ENCODE measurements around the gene AFM.

Gene AFM

DNA sequence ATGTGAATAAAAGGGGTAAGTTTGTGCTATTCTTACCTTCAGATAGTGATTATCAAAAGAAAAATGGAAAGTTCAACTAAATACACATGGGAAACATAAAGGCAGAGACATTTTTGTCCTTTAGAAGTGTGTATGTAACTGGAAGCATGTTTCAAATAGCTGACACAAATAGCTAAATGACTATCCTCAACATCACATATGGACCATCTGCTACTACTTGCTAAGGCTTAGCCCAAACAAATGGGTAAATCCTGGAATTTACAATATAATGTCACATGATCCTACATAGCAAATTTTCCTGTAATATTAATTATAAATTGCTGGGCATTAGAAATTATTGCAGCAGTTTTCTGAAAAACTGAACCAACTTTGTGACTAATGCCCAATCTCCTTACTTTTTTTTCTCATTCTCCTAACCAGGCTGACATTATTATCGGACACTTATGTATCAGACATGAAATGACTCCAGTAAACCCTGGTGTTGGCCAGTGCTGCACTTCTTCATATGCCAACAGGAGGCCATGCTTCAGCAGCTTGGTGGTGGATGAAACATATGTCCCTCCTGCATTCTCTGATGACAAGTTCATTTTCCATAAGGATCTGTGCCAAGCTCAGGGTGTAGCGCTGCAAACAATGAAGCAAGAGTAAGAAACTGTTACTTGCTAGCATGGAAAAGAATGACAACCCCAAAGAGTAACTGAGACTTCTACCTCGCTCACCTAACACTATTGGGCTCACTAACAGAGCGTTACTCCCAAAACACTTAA lies 29.4 kb upstream of the AFM start:
- DNase-seq, result peak; percentile 51

DNA sequence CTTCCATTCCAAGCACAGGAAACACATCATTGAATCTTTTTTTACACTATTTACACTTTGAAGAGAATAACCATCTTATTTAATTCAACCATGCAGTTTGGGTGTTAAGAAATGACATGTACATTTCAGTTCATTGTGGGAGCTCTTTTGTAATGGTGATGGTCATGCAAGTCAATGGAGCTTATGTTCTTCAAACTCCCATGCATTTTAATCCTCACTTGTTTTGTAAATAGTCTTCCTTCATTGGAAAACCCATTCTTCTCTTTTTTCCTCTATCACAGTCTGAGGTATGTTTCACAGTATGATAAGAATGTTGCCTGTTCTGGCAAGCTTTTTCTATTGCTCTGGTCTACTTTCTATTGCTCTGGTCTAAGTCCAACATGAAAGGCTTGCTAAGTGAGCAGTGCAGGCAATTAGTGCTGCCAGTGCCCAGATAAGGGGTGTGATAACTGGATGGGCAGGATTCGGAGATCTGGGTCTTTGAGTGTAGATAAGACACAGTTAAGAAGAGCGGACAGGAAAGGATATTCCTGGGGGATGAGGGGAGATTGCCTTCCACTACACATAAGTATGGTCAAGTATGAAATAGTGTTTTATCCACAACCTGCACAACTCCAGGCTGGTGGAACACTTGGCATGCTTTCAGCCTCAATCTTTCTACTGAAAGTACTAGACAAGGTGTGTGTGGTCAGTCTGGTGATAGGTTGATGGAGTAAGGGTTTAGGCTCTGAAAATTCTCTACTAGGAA lies 28.4 kb upstream of the AFM start:
- no peak for DNase-seq

DNA sequence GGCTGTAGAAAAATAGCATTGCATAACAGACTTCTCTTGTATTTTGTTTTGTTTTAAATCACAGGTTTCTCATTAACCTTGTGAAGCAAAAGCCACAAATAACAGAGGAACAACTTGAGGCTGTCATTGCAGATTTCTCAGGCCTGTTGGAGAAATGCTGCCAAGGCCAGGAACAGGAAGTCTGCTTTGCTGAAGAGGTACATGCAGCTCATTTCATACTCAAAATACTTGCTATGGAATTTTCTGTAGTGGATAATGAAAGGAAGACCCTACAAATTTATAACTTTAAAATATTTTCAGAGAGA lies 27.9 kb upstream of the AFM start:
- DNase-seq, result peak; percentile 0

DNA sequence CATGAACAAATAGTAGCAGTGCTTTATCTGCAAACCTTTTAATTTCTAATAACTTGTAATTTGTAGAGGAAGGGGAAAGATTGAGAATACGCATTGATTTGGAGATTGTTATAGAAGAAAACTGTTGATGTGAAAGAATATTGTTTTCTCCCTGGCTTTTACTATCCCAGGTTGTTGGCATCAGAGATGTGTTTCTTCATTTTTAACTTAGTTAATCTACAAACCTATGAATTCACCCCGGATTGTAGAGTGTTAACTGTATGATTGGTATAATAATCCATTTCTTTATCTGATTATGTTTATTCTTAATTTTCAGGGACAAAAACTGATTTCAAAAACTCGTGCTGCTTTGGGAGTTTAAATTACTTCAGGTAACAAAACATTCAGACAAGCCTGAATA lies 26.6 kb upstream of the AFM start:
- DNase-seq, result no peak

DNA sequence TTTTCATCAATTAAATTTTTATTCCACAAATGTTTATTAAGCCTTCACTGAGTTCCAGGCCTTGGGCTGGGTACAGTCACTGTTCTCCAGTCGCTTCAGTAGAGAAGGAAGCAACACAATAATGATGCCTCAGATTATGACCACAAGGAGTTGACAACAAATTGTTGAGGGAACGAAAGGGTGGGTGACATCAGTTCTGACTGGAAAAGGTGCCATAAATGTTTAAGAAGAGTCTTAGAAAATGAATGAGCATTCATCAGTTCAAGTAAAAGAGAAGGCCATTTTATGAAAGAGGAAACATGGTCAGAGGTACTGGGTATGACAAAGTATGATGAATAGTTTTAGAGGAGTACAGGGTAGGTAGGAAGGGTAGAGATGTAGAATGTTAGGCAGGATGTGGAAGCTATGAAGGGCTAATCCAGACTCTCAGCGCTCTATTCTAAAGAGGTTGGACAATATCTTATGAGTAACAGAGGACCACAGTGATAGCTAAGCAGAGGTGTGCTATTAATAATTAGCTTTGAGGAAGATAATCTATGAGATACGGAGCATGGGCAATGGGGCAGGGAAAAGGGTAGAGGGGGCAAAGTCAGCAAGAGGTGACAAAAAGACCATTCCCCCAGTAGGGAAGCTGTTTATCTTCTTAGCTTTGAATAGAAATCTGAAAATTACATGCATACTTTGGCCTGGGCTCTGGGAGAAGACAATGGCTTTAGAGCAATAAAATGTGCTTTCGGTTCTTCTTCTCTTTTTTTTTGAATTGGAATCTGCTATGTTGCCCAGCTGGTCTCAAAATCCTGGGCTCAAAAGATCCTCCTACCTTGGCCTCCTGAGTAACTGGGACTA lies 25.1 kb upstream of the AFM start:
- no peak for DNase-seq

DNA sequence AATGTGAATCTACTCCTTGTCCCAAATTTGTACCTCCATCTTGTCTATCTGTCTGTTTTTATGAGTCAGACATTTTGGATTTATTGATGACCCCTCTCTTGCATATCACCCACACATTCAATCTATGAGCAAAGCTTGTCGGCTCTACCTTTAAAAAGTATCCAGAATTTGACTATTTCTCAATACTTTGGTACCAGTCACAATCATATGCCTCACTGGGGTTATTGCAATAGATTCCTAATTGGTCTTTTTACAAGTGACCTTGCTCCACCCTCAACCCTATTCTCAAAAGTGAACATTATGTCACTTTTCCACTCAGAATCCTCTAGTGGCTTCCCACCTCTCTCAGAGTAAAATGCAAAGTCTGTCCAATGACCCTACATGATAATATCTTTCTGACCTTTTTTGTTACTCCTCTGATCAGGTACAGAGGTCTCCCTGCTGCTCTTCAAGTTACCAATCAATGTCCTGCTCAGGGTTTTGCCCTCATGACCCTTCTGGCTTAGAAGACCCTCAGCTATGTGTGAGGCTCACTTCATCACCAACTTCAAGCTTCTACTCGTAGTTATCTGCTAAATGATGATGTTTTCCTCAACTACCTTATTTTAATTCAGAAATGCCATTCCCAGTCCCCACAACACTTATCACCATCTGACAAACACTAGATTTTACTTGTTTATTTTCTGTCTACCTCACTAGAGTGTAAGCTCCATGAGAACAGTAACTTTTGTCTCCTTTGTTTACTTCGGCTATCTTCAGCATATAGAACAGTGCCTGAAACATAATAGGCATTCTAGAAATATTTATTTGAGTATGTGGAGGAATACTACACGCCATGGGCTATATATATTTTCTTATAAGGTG lies 23.1 kb upstream of the AFM start:
- DNase-seq, result no peak

DNA sequence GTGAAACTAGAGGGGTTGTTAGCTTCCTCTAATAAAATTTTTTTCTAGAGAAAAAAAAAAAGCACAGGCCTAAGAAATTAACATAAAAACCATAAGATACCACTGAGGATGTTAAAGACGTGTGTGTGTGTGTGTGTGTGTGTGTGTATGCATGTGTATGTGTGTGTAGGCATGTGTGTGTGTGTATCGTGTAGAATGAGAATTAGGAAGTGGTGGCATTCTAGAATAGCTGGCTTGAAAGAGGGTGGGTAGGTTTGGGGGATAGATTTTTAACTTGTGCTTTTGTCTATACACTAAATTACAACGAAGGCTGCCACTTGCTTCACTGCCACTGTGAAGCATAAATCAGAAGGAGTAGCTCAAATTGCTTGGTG lies 22.5 kb upstream of the AFM start:
- DNase-seq, result no peak

DNA sequence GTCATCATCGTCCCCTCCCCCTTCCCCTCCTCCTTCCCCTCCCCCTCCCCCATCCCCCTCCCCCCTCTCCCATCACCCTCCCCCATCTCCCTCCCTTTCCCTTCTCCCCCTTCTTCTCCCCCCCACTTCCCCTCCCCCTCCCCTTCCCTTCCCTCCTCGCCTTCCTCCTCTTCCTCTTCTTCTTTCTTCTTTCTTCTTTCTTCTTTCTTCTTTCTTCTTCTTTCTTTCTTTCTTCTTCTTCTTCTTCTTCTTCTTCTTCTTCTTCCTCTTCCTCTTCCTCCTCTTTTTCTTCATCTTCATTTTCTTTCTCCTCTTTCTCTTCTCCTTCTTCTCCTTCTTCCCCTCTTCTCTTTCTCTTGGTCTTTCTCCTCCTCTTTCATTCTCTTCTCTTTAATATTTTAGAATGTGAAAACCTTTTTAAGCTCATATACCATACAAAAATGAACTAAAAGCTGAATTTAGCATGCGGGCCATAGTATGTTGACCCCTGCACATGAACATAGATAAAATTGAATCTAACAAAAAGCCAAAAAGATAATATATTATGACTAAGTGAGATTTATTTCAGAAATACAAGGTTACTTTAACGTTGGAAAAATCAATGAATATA lies 20.5 kb upstream of the AFM start:
- no peak for DNase-seq

DNA sequence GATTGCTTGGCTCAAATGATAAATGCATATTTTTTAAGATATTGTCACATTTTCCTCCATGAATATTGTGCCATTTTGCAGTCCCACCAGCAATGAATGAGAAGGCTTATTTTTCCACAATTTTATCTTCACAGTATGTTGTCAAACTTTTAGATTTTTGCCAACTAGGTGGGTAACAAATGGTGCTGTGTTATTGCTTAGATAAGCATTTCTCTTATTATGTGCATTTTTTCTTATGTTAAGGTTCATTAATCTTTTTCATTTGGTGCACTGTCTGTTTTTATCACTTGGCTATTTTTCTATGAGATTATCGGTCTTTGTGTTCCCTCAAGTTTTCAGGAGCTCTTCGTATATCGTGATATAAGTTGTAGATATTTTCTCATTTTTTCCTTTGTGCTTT lies 13.4 kb upstream of the AFM start:
- DNase-seq, result no peak

DNA sequence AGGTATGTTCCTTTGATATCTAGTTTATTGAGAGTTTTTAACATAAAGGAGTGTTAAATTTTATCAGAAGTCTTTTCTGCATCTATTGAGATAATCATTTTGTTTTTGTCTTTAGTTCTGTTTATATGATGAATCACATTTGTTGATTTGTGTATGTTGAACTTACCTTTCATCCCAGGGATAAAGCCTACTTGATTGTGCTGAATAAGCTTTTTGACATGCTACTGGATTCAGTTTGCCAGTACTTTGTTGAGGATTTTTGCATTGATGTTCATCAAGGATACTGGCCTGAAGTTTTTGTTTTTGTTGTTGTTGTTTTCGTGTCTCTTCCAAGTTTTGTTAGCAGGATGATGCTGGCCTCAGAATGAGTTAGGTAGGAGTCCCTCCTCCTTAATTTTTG lies 10.8 kb upstream of the AFM start:
- no peak for DNase-seq

DNA sequence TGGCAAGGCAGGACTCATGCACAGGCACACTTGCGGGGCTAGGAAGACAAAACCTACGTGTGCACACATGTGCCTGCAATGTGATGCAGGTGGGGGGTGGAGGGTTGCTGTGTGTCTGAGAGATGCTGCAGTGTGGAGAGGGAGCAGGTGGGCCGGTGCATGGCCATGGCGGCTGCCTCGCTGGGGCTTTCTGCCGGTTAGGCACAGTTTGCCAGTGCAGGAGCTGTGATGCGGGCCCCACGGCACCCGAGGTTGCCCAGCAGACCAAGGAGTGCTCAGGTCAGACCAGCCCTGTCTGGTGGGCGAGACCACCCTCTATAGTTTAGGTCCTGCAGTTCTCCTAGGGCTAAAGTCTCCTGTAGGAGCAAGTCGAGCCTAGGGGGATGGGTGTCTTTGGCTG lies 4.4 kb upstream of the AFM start:
- DNase-seq, result no peak

DNA sequence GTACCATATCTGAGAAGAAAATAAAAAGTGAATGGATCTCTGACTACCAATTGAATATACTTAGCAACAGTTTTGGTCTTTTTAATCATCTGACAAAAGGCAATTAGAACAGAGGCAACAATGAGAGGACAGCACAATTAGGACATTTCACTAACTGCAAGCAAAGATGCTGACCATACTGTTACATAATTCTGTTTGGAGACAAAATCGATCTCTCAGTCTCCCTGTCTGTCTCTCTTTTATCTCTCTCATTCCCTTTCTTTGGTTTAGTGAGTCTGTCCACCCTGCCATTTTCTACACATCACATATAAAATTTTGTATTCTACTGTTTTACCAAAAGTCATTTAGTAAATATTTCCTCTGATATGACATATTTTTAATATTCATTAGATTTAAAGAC lies 2.2 kb upstream of the AFM start:
- no peak for DNase-seq

DNA sequence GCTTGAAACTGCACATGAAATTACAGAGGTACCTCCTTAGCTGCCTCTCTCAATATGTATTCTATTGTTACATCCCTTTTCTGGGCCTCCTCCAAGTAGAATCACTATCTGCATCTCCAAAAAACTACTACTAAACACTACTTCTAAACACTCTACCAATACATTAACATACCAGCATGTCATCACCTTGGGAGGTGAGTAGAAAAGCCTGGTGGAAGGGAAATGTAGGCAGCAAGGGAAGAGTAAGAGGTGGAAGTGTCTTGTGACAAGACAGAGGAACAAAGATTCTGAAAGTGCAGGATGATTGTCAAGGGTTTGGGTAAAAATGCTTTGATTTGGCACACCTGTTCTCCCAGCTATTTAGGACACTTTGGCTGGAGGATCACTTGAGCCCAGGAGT lies 3.5 kb downstream of the AFM start:
- no peak for DNase-seq

DNA sequence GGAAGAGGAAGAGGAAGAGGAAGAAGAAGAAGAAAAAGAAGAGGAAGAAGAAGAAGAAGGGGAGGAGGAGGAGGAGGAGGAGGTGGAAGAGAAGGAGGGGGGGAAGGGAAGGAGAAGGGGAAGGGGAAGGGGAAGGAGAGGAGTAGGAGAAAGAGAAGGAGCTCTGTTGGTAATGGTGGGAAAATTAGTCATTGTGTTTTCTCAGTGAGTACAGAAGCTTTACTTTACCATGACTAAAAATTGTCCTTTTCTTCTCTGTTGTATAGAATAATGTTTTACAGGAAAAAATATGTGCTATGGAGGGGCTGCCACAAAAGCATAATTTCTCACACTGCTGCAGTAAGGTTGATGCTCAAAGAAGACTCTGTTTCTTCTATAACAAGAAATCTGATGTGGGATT lies 4.1 kb downstream of the AFM start:
- DNase-seq, result no peak

DNA sequence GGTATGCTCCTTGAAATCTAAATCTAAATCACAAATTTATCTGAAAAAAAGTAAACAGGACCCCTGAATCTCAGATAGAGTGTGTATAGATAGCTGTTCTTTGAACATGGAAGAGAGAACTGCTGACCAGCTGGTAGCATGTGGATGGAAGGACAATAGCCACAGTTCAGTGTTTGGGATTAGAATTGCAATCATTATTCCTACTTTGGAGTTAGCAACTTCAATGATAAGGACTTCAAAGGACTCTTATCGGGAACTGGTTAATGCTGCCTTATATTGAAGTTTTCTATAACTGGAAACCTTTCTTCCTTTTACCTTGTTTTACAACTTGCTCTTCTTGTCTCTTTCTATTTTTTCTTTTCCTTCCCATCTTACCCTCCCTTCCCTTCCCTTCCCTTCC lies 5.0 kb downstream of the AFM start:
- DNase-seq, result no peak

DNA sequence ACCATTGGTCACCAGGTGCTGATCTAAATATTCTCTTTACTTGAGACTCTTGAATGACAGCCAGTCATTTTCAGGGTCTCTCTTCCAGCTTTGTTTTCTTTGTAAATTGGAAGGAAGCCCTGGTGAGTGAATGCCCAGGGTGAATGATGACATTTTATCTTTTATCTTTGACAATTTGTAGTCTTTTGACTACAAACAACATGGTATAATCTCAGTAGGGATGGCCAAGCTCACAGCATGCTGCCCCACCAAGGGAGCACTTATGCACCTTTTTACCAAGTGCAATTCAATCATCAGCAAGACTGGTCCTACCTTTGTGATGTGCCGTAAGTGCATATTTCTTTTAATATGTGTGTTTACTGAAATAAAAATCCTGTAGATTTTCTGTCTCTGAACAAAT lies 5.7 kb downstream of the AFM start:
- peak; percentile 13 for DNase-seq

DNA sequence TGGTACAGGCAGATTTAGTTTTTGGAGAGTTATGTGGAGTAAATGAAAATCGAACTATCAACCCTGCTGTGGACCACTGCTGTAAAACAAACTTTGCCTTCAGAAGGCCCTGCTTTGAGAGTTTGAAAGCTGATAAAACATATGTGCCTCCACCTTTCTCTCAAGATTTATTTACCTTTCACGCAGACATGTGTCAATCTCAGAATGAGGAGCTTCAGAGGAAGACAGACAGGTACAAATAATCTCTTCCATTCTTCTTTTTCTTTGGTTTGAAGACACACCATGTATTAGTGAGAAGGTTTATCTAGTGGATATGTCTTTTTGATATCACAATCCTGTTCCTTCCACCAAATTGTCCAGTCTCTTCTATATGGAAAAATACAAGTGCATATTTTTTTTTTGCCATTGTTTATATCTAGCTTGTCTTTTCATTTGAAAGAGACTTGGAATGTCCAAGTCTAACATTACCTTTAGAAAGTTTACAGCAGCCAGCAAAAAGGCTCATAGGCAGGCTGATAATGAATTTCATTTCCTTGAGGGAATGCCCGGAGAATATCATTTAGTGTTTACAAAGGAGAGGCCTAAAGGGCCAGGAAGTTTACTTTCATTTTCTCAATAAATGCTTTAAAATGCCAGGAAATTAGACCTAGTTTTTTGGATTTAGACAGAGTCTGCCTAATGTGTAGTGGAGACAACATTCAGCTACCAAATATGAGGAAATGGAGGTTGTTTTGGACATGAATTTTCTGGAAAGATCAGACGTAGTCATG lies 18.6 kb downstream of the AFM start:
- no peak for DNase-seq

DNA sequence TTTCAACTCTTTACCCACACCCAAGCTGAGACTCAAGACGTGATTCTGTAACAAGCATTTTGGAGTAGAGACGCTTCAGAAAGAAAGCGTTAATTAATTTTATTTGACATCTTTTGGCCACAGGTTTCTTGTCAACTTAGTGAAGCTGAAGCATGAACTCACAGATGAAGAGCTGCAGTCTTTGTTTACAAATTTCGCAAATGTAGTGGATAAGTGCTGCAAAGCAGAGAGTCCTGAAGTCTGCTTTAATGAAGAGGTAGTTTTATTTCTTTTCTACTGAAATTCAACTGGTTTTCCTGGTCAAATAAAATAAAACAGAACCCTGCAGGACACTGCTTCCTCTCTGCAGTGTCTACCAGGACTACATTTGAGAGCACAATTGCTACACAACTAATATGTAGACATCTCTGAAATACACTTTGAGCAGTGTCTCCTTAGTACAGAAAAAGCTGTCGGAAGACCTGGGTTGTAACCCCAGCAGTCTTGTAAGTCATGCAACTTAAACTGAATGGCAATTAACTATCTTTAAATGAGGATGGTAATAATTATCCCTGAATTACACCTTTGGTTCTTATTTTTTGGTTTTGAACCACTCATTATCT lies 20.2 kb downstream of the AFM start:
- no peak for DNase-seq

DNA sequence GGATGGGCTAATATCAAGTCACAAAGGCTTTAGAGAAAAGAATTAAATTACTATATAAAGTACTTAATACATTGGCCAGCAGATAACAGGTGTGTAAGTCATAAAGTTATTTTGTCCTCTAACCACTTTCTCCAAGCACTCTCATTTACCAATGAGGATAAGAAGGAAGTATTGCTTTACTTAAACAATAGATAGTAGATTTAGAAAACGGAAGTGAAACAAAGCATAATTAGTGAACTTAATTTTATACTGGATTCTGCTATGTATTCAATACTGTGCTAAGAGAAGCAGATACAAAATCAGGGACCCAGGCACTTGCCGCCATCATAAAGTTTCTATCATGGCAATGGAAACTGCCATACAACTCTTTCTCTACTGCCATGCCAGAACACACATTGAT lies 24.0 kb downstream of the AFM start:
- no peak for DNase-seq

DNA sequence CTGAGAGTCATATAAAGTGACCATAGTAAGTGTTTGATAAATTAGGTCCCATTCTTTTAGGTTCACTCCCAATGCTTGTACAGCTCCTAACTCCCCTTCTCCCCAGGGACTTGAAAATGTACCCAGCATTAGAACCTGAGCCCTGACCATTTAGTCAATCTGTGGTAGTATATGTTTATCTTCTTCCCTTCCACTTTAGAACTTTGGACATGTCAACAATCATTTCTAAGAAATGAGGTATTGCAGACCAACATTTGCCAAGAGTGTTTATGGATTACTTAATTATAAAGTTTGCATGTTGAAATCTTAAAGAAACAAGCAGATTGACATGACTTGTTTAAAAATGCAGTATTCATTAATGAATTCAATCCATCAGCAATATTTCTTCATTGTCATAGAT lies 26.0 kb downstream of the AFM start:
- peak; percentile 2 for DNase-seq

DNA sequence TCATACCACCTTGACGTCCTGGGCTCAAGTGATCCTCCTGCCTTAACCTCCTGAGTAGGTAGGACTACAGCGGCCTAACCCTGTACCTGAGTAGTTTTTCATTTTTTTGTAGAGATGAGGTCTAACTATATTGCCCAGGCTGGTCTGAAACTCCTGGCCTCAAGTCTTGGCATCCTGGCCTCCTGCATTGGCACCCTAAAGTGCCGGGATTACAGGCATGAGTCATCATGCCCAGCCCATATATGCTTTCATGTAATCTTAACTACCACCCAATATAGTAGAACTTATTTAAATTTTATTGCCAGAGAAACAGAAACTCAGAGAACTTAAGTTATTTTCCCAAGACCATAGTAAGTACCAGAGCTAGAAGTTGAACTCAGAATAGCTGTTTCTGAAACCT lies 27.1 kb downstream of the AFM start:
- no peak for DNase-seq

All from NCI-H69 (cell line).